Islet precursor cell (in vitro differentiated cells): ENCODE data around the gene ANKRD1.
"Not testable (repeated sequence)": the region's sequence is repeated elsewhere in the genome, so short reads cannot be mapped to it uniquely, and the experiment has no call there.

Experiments used
- DNase-seq: peaks from one replicate; pipeline ENCODE4 v3.0.0-alpha.2; 2018

Gene ANKRD1

DNA sequence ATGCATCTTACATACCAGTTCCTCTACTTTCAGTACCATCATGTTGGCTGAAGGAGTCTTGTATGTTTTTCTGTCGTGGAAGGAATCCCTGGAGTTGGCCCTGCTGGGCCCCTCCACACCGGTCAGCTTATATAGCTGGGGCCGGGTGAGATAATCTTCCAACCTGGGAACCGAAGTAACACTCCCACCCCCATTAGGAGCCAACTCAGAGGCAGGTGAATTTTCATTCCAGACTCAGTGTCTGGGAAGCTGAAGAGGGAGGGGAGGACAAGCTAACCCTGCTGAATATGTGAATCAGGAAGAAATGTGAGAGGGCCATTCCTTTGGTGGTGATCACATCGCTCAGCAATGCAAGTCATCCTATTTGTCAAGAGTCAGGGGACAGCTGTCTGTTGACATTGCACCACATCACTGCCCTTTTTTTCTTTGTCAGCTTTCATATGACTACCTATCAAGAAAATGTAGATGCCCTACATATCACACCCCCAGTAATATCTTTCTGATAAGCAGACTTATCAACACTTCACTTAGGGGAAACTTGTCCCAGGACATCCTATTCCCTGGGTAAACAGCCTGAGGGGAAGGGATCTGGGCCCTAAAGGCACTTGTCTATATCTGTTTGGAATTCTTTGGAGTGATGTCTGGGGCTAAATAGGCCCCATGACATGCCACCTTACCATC is at the start of gene ANKRD1:
Gene ANKRD1, minus strand, starts transcription at position 102 of the 681 bp plus-strand sequence. Its CDS starts 60 bp downstream, at position 42.
- peak; percentile 98 for DNase-seq

DNA sequence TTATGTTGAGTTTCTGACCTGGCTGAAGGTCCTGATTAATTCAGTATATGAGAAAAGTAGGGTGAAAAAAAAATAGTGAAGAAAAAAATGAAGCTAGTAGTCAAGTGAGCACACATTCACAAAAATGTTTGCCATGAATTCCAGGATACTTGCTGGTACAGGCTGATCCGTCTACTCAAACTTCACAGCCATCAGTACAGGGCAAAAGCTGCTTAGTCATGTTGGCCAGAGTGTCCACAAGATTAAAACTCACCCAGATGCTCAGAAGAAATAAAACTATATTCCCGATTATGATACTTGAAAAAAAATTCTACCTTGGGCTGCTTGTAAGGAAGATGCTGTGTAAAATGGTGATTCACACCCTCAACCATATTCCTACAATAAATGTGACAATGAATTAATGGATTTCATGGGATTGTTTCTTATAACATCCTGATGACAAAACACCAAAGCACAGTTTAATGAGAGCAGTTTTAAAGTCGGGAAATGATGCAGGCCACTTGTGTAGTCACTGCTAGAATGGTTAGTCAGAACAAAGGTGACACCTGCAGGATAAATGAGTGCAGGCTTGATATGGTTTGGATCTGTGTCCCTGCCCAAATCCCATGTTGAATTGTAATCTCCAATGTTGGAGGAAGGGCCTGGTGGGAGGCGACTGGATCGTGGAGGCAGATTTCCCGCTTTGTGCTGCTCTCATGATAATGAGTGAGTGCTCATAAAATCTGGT is 49.2 kb upstream of the ANKRD1 start:
- DNase-seq = no peak

DNA sequence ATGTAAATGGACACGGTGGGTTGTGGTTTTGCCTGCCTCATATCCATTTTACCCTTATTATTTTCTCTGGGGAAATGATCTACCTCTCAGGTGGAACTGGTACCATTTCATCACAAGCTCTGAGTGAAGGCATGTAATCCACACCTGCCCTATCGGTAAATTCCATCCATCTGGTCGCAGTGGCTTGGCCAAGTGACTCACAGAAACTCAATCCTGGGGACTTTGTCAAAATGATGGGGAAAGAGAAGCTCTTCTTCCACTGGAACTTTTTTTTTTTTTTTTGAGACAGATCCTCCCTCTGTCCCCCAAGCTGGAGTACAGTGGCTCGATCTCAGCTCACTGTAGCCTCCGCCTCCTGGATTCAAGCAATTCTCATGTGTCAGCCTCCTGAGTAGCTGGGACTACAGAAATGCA is 48.2 kb upstream of the ANKRD1 start:
- no peak for DNase-seq

DNA sequence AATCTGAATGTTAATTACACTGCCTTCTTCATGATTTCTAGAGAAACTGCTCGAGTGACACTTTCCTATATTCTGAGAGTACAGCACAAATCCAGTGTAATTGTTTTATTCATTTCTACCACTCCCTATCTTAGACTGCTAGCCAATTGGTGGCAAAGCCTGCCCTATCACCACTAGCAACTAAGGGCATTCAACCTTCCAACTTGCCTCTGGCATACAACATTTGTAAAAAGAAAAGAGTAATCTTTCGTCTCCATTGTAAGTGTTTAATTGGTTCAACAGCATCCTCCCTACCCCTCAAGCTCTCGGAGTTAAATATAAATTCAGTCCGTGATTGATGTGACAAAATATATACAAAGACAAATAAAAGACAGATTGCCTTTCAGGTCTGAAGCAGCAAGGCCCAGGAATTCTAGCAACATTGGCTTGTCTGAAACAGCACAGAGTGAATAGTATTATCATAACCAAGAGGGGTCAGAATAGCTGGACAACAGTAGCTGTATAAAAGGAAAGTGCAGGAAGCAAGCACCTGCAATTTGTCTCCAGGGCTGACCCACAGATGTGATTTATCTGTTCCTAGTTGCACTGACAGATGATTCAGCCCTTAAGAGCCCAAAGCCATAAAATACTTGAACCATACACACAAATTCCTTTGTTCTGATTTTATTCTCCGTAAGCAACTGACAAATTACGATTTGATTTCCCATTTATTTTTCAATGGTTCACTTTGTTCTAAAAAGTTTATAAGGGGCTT is 47.6 kb upstream of the ANKRD1 start:
- DNase-seq = peak; percentile 66

DNA sequence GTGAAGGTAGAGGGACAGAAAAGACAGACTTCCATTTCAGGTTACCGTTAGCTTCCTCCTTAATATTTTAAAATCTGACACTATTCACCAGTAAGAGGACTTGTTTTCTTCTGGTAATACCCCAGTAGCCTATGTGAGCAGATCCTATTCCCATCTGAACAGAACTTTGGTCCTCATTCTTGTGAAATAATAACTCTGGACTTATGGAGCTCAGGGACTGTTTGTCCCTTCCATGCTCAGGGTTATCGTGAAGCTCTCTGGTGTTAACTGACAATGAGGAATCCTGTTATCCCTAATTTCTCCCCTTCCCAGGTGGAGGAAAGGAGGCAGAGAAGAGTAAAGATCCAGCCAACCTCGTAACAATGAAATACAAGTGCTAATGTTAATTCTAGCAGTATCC is 47.0 kb upstream of the ANKRD1 start:
- DNase-seq = no peak

DNA sequence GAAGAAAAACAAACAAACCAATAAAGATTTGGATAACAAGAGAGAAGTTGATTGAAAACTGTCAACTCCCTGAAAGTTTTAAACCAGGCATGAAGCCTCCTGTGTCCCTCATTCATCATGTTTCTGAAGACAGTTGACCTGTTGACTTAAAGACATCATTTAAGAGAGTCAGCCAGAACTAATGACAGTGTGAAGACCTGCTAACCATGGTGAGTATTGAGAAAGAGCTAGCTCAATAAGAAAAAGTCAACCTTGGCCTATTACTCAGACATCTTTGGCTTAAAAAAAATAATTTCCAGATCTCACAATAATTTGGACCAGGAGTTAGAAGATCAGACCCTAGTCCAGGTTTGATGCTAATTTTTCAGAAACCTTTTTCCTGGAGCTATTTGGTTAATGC is 45.3 kb upstream of the ANKRD1 start:
- DNase-seq = no peak

DNA sequence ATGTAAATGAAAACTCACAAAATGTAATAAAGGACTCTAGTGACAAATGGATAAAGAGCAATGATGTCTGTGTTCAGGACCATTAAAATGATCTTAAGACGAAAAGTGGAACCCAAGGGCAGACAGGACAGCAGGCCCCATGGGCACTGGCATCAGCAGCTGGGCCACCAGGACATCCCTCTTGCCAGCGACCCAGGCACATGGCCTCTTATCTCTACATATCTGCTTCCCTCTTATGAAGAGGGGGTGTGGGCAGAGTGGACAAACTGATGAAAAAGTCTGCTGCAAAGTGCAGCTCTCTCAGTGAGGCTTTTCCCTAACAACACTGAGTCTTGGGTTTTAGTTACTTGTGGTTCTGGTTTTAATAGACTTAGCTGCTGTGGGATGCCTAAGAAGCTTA is 44.8 kb upstream of the ANKRD1 start:
- DNase-seq = no peak

DNA sequence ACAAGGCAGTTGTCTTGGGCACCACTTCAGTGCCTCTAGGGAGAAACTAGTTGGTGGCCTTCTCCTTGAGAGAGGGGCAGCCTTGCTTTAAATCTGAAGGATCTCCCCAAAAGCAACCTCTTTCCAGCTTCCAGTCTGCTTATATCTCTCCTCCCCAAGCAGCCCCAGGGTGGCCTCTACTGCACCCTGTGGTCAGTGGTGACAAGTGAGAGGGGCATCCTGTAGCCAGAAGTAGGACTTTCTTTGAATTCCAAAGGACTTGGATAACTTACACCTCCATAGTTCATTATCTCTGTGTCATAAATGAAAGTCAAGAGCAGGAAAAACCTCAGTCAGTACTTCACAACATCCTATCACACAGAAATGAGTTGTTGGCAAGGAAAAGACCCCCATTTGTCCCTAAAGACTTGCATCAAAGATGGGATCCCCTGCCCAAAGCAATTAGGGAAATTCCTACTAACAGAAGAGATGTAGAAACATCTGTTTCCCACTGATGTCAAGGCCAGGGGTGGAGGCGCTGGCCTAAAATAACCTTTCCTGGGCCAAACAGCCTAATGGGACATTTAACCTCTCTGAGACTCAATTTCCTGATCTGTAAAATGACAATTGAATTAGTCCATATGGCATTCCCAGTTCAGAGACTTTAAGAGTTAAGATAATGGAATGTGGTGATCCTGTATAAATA is 44.0 kb upstream of the ANKRD1 start:
- DNase-seq = no peak

DNA sequence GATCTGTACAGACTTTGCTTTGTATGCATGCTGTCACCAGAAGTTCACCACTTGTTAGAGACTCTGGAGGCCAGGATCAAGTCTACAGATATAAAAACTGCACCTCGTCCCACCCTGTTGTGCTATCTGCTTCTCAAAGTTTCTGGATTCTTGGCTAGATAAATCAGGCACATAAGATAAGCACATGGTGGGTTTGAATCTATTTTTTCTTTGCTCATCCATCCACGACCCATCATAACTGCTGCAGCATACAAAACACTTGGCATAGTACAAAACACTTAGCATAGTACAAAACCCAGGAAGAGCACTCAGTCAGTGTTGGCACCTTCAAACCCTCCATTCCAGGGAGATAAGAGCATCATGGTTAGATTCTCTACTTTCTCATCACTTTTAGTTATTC is 42.4 kb upstream of the ANKRD1 start:
- no peak for DNase-seq

DNA sequence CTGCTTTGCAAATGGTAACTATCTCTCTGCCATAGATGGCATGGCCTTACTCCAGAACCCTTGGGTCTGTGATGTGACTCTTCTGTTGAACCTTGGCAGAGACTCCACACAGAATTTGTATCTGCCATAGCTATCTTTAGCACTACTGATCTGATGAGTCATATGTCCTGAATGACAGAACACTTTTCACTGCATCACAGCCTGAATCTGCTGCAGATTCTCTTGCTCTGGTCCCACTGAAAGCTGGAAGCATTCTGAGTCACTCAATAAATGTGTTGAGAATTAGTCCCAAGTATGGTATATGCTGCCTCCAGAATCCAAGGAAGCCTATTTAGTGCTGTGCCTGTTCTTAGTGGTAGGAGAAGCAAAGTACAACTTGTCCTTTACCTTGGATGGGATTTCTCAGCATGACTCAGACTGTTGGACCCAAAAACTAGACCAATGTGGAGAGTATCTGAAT is 39.5 kb upstream of the ANKRD1 start:
- peak; percentile 84 for DNase-seq

DNA sequence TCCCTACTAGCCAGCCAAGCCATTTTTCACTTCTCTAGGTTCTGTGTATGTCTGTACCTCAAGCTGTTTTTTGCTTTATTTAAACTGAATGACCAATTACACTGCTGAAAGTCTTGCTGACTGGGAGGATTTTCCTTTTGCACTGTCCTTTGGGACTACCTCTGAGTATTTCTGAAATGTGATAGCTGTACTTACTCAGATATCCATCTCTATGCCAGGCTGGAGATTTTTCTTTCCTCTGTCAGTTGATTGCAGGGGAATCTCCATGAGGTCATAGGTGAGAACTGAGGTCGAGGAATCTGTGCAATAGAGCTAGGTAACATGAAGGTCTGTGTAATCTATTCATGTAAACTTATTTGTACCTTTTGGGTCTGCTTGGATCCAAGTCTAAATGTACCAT is 38.9 kb upstream of the ANKRD1 start:
- no peak for DNase-seq

DNA sequence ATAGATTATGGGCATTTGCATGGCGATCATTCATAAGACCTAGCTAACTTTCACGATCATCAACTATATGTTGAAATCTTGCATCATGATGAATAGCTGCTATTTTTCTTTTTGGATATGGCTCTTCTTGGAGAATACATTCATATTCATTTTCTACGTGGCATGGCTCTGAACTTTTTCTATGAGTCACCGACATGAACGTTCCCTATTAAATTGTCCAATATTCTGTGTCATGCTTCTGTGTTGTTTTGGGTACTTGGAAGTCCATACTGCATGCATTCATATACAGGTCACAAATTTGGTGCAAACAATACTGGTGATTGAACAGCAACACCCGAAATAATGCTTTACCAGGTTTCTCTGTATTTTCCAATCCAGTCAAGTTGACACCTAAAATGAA is 37.9 kb upstream of the ANKRD1 start:
- DNase-seq = no peak

DNA sequence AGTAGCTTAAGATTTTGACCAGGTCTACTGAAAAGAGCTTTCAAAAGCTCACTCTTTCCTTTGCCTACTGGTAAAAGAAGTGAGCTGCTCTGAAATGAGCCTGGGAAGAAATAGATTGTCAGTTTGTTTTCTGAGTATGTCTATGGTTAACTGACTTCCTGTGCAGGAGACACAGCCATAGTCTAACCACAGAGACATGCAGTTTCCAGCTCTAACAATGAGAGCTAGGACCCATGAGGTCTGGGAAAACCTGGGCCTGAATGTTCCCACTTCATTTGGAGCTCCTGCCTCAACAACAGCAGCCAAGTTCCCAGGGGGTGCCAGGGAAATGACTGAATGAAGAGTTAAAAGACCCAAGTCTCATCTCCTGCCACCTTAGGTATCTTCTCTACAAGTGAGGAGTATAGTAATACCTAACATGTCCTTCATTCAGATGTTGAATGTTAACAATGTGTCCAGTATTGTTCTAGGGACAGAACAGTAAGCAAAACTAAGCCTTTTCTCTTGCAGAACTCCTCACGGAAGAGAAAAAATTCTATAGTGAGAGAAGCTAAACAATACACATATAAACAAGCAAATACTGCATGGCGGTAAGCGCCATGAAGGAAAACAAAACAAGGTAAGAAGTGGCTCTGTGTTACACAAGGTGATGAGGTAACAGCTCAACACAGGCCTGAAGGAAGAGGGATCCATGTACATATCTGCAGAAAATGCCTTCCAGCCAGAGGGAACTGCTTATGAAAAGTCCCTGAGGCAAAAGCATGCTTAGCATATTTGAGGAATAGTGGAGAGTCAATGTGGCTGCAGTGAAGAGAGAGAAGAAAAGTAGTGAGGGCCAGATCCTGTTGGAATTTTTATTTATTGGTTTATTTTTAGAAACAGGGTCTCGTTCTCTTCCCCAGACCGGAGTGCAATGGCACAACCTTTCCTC is 26.4 kb upstream of the ANKRD1 start:
- no peak for DNase-seq

DNA sequence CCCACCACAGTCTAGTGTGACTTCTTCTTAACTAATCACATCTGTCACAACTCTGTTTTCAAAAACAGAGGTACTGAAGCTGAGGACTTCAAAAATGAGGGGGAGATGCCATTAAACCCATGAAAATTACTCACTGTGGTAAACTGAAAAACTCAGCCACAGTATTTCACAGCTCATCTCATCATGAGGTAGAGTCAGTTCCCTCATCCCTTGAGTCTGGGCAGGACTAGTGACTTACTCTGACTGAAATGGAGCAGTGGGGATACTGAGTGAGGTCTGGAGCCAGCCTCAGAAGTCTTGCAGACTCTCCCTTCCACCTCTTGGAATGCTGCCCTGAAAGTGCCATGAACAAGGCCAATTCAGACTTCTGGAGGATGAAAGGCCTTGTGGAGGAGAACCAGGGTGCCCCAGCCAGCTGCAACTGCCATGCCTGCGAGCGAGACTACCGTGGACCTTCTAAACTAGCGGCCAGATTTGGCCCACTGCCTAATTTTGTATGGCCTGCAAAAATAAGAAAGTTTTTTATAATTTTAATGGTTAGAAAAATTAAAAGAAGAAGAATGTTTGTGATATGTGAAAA is 24.7 kb upstream of the ANKRD1 start:
- no peak for DNase-seq

DNA sequence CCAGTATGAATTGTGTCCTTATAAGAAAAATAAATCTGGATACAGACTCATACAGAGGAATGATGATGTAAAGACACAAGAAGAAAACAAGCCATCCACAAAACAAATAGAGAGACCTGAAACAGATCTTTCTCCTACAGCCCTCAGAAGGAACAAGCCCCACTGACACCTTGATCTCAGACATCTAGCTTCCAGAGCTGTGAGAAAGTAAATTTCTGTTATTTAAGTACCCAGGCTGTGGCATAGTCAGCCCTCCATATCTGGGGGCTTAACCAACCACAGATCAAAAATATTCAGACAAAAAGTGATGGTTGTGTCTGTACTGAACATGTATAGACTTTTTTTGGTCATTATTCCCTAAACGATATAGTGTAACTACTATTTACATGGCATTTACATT is 23.9 kb upstream of the ANKRD1 start:
- DNase-seq = no peak

DNA sequence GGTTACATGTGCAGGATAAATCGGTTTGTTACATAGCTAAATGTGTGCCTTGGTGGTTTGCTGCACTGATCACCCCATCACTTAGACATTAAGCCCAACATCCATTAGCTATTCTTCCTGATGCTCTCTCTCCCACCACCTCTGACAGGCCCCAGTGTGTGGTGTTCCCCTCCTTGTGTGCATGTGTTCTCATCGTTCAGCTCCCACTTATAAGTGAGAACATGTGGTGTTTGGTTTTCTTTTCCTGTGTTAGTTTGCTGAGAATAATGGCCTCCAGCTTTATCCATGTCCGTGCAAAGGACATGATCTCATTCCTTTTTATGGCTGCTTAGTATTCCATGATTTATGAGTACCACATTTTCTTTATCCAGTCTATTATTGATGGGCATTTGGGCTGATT is 22.1 kb upstream of the ANKRD1 start:
- DNase-seq = not testable (repeated sequence)

DNA sequence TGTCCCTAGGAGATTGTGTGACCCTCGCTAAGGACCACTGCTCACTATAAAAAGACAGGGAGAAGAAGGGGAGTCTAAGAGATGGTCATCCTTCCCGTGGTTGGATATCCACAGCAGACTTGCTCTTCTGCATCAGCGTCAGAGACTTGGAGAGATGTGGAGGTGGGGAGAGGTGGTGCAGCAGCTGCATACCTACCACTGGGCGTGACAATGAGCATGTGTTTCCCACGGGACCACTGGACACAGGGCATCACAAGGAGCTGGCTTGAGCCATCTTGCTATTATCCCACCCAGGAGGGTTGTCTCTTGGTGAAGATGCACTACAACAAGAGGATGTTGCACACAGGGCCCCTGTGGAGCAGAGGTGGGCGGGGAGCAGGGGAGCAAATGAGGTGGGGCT is 18.8 kb upstream of the ANKRD1 start:
- DNase-seq = no peak

DNA sequence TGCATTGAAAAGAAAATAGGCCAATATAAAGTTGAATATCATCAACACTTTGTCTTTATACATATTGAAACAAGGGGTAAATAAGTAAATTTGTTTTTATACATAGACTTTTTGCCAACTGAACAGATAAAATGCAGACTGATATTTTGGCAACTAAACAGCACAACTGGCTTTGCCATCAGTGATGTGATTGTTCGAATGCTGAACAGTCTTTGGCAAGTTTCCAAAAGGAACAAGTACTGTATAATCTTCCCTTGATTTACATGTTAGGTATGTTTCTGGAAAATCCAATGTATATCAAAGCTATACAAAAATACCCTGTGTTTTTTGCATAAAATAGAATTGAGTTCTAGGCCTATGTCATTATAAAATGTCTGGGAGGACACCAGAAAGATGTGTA is 18.2 kb upstream of the ANKRD1 start:
- no peak for DNase-seq

DNA sequence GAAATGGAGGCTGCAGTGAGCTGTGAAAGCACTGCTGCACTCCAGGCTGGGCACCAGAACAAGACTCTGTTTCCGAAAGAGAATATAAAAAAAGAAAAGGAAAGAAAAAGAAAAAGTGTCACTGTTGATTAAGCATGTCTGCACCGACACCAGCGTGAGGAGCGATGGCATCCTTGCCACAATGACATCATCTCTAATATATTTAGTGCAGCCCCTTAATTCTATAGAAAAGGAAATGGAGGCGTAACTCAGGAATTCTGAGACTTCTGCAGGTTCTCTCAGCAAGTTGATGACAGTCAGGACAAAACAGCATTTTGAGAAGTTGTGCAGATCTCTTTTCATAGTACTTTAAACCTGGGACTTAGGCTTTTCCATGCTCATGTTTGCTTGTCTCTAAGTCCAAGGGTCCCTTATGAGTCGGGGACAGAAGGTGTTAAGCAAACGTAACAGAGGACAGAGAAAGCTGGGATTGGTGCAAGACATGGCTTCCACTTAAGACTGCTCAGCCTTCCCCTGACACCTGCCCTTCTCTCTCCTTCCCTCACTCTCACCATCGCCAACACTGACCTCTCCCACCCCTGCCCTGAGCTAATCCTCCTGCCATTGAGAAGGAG is 16.9 kb upstream of the ANKRD1 start:
- peak; percentile 62 for DNase-seq

DNA sequence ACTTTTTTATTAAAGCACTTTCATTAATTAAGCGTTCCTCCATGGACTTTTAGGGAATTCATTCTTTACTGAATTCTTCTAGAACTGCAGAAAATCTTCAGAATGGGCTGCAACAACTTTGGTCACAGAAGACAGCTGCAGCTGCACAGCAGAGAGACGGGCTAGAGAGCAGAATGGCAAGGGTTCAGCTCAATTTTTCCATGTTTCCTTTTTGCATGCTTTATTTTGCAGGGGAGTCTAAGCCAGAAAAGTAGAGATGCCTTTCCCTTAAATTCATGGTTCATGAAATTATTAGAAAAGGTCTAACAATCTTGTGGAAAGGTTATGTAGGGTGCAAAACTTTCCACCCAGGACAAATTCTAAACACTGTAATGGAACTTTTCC is 15.4 kb upstream of the ANKRD1 start:
- no peak for DNase-seq

DNA sequence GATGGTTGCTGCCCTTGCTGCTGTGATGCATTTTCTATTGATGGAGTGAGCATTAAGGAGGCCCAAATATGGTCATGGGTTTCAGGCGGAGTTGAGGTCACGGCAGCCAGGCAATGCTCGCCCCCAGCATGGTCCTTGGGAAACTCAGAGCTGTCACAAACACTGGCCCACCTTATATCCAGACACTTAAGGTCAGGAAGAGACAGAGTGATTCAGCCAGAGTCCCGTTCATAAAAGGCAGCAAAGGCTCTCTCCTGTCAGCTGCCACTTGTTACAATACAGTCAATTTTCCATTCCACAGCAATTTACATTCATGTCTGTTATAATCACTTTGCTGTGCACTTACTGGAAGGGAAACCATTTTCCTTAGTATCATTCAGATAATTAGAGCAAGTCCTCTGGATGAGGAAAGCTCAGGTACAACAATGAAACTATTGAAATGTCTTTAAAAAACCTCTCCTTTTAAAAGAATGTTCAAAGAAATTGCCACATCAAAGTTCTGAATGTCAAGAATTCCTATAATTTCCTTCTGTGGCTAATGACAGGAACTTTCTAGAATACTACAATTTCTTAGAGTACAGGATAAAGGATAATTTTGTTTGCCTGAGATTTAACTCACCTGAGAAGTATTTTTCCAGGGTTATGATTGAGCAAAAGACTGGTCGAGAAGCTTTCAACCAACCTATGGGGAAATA is 14.8 kb upstream of the ANKRD1 start:
- peak; percentile 95 for DNase-seq
